ENCODE measurements around the gene NDUFS4.

Gene NDUFS4

GRCh38 chr5:53554444-53554843, 6.0 kb upstream of the NDUFS4 start:
- CTCF ChIA-PET: interaction anchor here (2.0 kb wide), 1 partner anchor 9 kb away, joined by 5 read pairs; no protein-coding TSS in a partner anchor
- POLR2A ChIA-PET: no interaction called here
- TF ChIP-seq CTCF (IDR thresholded peaks at IDR 0.05; ENCODE audit: control extremely low read depth, extremely low read depth, low read depth, missing control alignments): no peak
- DNase-seq (ENCODE audit: extremely low spot score): no peak

- ChIA-PET CTCF (interaction anchor here (2.0 kb wide), 1 partner anchor 10 kb away, joined by 5 read pairs; no protein-coding TSS in a partner anchor), POLR2A (no interaction called here)
- TF ChIP-seq CTCF (IDR thresholded peaks at IDR 0.05; ENCODE audit: control extremely low read depth, extremely low read depth, low read depth, missing control alignments): no peak
- DNase-seq (ENCODE audit: extremely low spot score): no peak
These were observed 5.3 kb upstream of the NDUFS4 start for GRCh38 chr5:53555160-53555559.

DNA sequence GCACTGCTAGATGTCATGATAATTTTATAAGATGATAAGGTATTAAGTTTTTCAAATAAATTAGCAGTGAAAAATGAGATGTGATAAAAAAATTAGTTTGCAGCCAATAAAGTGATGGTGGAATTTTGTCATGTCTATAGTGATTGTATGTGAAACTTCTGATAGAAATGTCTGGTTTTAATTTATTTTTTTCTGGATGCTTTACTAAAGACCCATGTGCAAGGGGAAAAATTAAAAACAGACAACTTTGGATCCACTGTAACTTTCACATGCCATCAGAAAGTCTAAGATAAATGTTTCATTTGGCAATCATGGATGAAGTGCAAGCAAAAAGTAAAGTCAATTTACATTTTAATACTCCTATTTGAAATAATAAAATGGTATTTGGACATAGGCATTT, 4.4 kb upstream of the NDUFS4 start:
- ChIA-PET CTCF (no interaction called here), POLR2A (no interaction called here)
- TF ChIP-seq CTCF (IDR thresholded peaks at IDR 0.05; ENCODE audit: control extremely low read depth, extremely low read depth, low read depth, missing control alignments): no peak
- DNase-seq (ENCODE audit: extremely low spot score): no peak

- ChIA-PET CTCF (interaction anchor here (1.3 to 1.4 kb wide), 2 partner anchors 11 kb away, joined by 3 to 6 read pairs; no protein-coding TSS in a partner anchor), POLR2A (no interaction called here)
- TF ChIP-seq CTCF (IDR thresholded peaks at IDR 0.05; ENCODE audit: control extremely low read depth, extremely low read depth, low read depth, missing control alignments): no peak
- DNase-seq (ENCODE audit: extremely low spot score): no peak
These were observed 3.1 kb upstream of the NDUFS4 start for GRCh38 chr5:53557386-53557785.

DNA sequence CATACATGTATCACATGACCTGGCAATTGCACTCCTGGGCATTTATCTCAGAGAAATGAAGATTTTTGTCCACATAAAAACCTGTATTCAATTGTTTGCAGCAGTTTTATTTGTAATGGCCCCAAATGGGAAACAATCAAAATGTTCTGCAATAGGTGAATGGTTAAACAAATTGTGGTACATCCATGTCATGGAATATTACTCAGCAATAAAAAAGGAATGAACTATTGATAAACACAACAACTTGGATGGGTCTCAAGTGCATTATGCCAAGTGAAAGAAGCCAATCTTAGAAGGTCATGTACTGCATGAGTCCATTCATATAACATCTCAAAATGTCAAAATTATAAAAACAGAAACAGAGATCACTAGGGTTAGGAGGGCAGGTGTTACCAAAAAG, 1.5 kb upstream of the NDUFS4 start:
- TF ChIP-seq CTCF (IDR thresholded peaks at IDR 0.05; ENCODE audit: control extremely low read depth, extremely low read depth, low read depth, missing control alignments): no peak
- ChIA-PET POLR2A (no interaction called here), CTCF (no interaction called here)
- no peak for DNase-seq (ENCODE audit: extremely low spot score)

- TF ChIP-seq CTCF (IDR thresholded peaks at IDR 0.05; ENCODE audit: control extremely low read depth, extremely low read depth, low read depth, missing control alignments): no peak
- peak; percentile 11 for DNase-seq (ENCODE audit: extremely low spot score)
- CTCF ChIA-PET: no interaction called here
- POLR2A ChIA-PET: no interaction called here
These were observed 411 bp upstream of the NDUFS4 start for GRCh38 chr5:53560028-53560427.

DNA sequence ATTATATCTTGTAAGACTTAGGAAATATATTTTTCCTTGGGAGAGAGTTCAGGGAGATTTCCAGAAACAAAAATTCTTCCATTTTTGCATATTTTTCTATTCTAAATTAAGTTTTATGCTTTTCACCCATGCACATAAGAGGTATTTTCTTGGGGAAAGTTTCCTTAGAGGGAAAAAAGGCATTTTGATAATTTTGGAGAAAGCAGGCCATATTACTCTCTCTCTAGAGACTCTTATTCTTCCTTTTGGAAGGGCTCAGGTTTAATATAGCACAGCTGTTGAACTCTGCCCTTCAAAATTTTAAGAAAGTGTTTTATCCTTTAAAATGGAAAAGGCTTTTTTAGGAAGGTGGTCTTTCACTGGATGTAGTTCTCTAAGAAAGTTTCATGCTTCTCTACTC, 8.0 kb downstream of the NDUFS4 start:
- POLR2A ChIA-PET: no interaction called here

More for the DNA sequence above, 8.0 kb downstream of the NDUFS4 start:
- no peak for DNase-seq (ENCODE audit: extremely low spot score)
- CTCF ChIA-PET: interaction anchor here (1.4 to 2.3 kb wide), 3 partner anchors 10 to 11 kb away, joined by 3 to 6 read pairs (median 4); no protein-coding TSS in a partner anchor
- TF ChIP-seq CTCF (IDR thresholded peaks at IDR 0.05; ENCODE audit: control extremely low read depth, extremely low read depth, low read depth, missing control alignments): no peak

Data from GM10248 (cell line).